ENCODE measurements around the gene TFB2M. TPM values are rescaled to one million over a fixed set of nuclear protein-coding genes. Genes with fewer than 3 reads are reported as not detected.

Gene TFB2M
- total RNA-seq, 8 experiments from 2014 or later: 12.0 to 25.5 (median 18.3) TPM

- no peak for ATAC-seq (replicated peaks in 6 of 8)
- no peak overlapping the region for H3K4me3 ChIP-seq
- no peak overlapping the region for H3K27ac ChIP-seq
- no peaks in the 10 kb centered on the region for H3K4me1 ChIP-seq (replicated peaks in 1 of 2)
- in situ Hi-C loops (cut with MboI; ENCODE audit: low pct_unique_long_range_greater_than_20kb in 2 of 9, low sequenced_read_pairs in 9 of 9, unreplicated experiment in 9 of 9): no loop called here
- WGBS, 10 experiments: 77 to 100% (median 94%) methylated on average over 1 to 3 of the region's 3 CpGs
Observed at GRCh38 chr1:246537887-246538286, 28.2 kb downstream of the TFB2M start.

DNA sequence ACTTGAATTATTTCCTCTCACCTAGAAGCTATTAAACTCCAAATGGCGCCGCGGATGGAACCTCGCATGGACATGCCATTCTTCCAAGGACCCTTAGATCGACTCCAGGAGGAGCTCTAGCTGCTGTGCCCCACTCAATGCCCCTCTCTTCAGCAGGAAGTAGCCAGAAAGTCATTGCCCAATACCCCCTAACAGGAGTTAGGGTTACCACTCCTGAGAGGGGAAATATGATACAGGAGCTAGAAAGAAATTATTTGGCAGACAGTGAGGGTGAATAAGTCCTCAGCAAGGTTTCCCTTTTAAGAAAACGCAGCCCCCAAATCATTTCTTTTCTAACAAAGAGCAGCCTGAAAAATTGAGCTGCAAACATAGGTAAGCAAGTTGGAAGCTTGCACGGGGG, 28.6 kb downstream of the TFB2M start:
- Histone ChIP-seq H3K27ac (no peak overlapping the region), H3K4me3 (no peak overlapping the region), H3K4me1 (replicated peaks in 1 of 2) (no peaks in the 10 kb centered on the region)
- 80 to 92% (median 82%) methylated on average over 1 to 7 of the region's 7 CpGs for WGBS, 10 experiments
- in situ Hi-C loops (cut with MboI; ENCODE audit: low pct_unique_long_range_greater_than_20kb in 2 of 9, low sequenced_read_pairs in 9 of 9, unreplicated experiment in 9 of 9): no loop called here
- no peak for ATAC-seq (replicated peaks in 6 of 8)

DNA sequence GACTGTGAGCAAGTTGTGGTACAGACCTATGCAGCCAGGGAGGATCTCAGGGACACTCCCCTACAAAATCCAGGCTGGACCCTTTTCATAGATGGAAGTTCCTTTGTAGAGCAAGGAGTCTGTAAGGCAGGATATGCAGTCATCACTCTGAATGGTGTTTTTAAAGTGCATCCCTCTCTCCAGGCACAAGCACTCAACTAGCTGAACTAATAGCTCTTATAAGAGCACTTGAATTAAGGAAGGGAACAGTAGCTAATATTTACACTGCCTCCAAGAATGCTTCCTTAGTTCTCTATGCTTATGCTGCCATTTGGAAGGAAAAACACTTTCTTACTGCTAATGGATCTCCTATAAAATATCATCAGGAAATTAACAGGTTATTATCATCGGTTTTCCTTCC, 31.9 kb downstream of the TFB2M start:
- in situ Hi-C loops (cut with MboI; ENCODE audit: low pct_unique_long_range_greater_than_20kb in 2 of 9, low sequenced_read_pairs in 9 of 9, unreplicated experiment in 9 of 9): no loop called here
- no peak for ATAC-seq (replicated peaks in 6 of 8)
- no peak overlapping the region for H3K4me3 ChIP-seq
- no peak overlapping the region for H3K27ac ChIP-seq
- no peaks in the 10 kb centered on the region for H3K4me1 ChIP-seq (replicated peaks in 1 of 2)
- WGBS, 10 experiments: 14 to 89% (median 67%) methylated on average over 1 of the region's 1 CpG; no CpG with 5 or more reads in 3 of the 10 experiments

DNA sequence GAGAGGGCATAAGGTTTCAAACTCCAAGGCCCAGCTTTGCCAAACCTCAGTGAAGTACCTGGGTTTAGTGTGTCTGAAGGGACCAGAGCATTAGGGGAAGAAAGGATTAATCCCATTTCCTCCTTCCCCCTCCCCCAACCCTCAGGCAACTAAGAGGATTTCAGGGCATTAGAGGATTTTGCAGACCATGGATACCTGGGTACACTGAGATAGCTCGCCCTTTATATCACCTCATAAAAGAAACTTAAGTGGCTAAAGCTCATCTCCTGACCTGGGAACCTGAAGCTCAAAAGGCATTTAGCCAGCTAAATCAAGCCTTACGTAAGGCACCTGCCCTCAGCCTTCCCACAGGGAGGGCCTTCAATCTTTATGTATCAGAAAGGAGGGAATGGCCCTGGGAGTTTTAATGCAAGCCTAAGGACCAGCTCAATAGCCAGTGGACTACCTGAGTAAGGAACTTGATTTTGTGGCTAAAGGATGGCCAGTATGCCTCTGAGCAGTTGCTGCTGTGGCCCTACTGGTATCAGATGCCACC, 32.6 kb downstream of the TFB2M start:
- WGBS, 10 experiments: 20 to 100% (median 68%) methylated on average over 1 to 2 of the region's 2 CpGs; no CpG with 5 or more reads in 2 of the 10 experiments

GRCh38 chr1:246532519-246532918, 33.5 kb downstream of the TFB2M start:
- Histone ChIP-seq H3K27ac (no peak overlapping the region), H3K4me1 (replicated peaks in 1 of 2) (no peaks in the 10 kb centered on the region), H3K4me3 (no peak overlapping the region)
- ATAC-seq (replicated peaks in 6 of 8): peak in 1 of 8 experiments; percentile 44
- in situ Hi-C loops (cut with MboI; ENCODE audit: low pct_unique_long_range_greater_than_20kb in 2 of 9, low sequenced_read_pairs in 9 of 9, unreplicated experiment in 9 of 9): no loop called here
- 0 to 50% (median 29%) methylated on average over 1 of the region's 1 CpG; no CpG with 5 or more reads in 6 of the 10 experiments for WGBS, 10 experiments

More for the DNA sequence above, 32.6 kb downstream of the TFB2M start:
- in situ Hi-C loops (cut with MboI; ENCODE audit: low pct_unique_long_range_greater_than_20kb in 2 of 9, low sequenced_read_pairs in 9 of 9, unreplicated experiment in 9 of 9): no loop called here
- Histone ChIP-seq H3K4me1 (replicated peaks in 1 of 2) (no peaks in the 10 kb centered on the region), H3K27ac (no peak overlapping the region), H3K4me3 (no peak overlapping the region)
- ATAC-seq (replicated peaks in 6 of 8): no peak

DNA sequence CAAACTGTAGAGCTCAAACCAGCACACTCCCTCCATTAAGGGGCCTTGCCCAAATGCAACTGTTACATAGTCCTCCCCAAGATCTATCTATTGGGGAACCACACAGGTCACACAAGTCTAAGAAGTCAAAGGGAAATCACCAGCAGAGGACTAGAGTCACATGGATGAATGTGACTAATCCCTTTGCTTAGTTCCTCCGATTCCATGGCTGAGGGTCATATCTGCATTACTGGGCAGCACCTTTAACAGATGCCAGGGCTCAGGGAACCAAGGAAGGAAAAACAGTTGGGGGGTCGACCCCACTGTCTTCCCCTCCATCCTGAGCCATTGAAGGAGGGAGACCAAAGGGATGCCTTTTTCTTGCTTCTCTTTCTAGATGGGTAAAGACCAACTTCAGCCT, 35.6 kb downstream of the TFB2M start:
- H3K4me3 ChIP-seq: no peak overlapping the region
- in situ Hi-C loops (cut with MboI; ENCODE audit: low pct_unique_long_range_greater_than_20kb in 2 of 9, low sequenced_read_pairs in 9 of 9, unreplicated experiment in 9 of 9): no loop called here
- no peak for ATAC-seq (replicated peaks in 6 of 8)
- no peaks in the 10 kb centered on the region for H3K4me1 ChIP-seq (replicated peaks in 1 of 2)
- no peak overlapping the region for H3K27ac ChIP-seq
- WGBS, 10 experiments: 0 to 89% (median 58%) methylated on average over 1 to 2 of the region's 2 CpGs; no CpG with 5 or more reads in 2 of the 10 experiments

DNA sequence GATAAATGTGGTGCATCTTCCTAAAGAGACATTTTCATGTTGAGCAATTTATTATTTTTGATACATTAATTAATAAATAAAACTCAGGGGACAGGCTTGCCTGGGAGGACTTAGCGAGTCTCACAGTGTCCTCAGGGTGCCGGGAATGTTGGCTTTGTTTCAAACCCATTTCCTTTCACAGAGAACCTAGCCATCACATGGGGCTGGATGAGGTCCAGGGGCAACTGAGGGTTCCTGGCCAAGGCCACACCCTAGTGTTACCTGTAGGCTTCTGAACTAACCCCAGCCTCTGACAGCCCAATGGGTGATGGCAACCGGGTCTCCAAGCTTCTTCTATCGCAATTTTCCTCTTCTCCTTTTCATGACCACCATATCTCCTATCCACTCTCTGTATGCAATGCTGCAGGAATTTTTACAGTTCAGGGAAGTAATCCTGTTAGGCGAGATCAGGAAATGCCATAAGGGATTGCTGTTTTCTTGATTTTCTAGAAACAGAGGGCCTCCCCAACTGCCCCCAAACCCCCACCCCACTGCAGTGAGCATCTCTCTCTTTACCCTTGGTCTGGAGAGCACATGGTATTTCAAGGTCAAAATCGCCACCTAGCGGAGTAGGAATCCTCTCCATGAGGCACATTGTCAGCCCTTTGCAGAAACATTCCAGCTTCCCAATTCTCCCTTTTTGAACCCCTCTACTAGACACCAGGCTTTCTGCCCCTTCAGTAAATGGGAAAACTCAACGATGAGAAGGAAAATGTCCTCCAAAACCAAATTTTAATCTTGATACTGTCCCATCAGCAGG, 36.9 kb downstream of the TFB2M start:
- Histone ChIP-seq H3K4me3 (no peak overlapping the region), H3K4me1 (replicated peaks in 1 of 2) (no peaks in the 10 kb centered on the region), H3K27ac (no peak overlapping the region)
- 13 to 83% (median 71%) methylated on average over 1 to 7 of the region's 8 CpGs; no CpG with 5 or more reads in 2 of the 10 experiments for WGBS, 10 experiments
- in situ Hi-C loops (cut with MboI; ENCODE audit: low pct_unique_long_range_greater_than_20kb in 2 of 9, low sequenced_read_pairs in 9 of 9, unreplicated experiment in 9 of 9): no loop called here
- no peak for ATAC-seq (replicated peaks in 6 of 8)

DNA sequence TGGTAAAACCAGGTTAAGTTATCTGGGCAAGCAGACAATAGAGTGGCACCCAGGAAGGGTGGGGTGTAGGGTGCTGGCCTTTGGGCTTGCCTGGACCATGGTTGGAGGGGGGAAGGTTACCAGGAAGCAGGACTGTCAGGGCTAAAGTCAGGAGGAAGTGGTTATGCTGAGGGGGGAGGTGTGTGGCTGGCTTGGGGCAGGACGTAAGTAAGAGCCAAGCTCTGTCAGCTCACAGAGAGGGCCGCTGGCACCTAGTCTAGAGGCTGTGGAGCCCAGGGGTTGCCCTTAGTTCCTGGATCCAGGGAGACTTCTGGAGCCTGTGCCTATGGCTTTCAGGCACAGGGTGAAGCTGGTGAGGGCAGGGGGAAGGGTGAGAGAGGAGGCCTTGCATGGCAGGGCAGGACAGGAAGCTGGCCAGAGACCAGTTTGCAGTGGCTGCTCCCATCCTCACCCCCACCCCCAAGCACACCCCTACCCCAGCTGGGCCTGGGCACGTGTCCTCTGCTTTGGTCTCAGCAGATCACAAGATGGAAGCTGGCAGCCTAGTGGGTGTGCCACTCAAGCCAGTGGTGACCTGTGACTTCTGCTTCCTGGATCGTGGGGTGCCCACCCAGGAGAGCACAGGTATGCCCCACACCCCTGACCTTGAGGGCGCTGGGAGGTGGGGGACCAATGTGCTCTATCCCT, 38.5 kb downstream of the TFB2M start:
- 0 to 80% (median 39%) methylated on average over 1 to 4 of the region's 5 CpGs; no CpG with 5 or more reads in 4 of the 10 experiments for WGBS, 10 experiments
- in situ Hi-C loops (cut with MboI; ENCODE audit: low pct_unique_long_range_greater_than_20kb in 2 of 9, low sequenced_read_pairs in 9 of 9, unreplicated experiment in 9 of 9): no loop called here
- no peak for ATAC-seq (replicated peaks in 6 of 8)

GRCh38 chr1:246526915-246527314, 39.1 kb downstream of the TFB2M start:
- ATAC-seq (replicated peaks in 6 of 8): peak in 1 of 8 experiments; percentile 25
- Histone ChIP-seq H3K27ac (no peak overlapping the region), H3K4me3 (no peak overlapping the region), H3K4me1 (replicated peaks in 1 of 2) (no peaks in the 10 kb centered on the region)
- 62 to 100% (median 69%) methylated on average over 1 to 7 of the region's 7 CpGs; no CpG with 5 or more reads in 6 of the 10 experiments for WGBS, 10 experiments
- in situ Hi-C loops (cut with MboI; ENCODE audit: low pct_unique_long_range_greater_than_20kb in 2 of 9, low sequenced_read_pairs in 9 of 9, unreplicated experiment in 9 of 9): no loop called here

More for the DNA sequence above, 38.5 kb downstream of the TFB2M start:
- H3K4me3 ChIP-seq: no peak overlapping the region
- H3K27ac ChIP-seq: no peak overlapping the region
- H3K4me1 ChIP-seq (replicated peaks in 1 of 2): no peaks in the 10 kb centered on the region

DNA sequence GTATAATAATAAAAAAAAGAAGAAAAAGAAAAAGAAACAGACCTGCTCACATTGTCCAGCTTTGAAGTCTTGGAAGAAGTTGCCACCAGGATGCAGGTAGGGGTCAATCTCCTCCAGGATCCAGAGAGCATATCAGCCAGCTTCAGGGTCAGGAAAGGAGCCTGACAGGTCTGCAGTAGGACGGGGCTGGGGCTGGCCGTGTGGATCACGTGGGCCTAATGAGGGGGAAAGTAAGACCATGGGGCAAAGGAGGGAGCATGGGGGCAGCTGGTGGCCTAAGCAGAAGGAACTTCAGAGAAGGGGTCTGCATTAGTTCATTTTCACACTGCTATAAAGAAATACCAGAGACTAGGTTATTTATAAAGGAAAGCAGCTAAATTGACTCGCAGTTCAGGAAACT, 39.7 kb downstream of the TFB2M start:
- H3K4me1 ChIP-seq (replicated peaks in 1 of 2): no peaks in the 10 kb centered on the region
- no peak overlapping the region for H3K4me3 ChIP-seq
- ATAC-seq (replicated peaks in 6 of 8): no peak
- in situ Hi-C loops (cut with MboI; ENCODE audit: low pct_unique_long_range_greater_than_20kb in 2 of 9, low sequenced_read_pairs in 9 of 9, unreplicated experiment in 9 of 9): no loop called here
- no peak overlapping the region for H3K27ac ChIP-seq
- 60 to 100% (median 100%) methylated on average over 1 to 3 of the region's 4 CpGs; no CpG with 5 or more reads in 5 of the 10 experiments for WGBS, 10 experiments

GRCh38 chr1:246519514-246519913, 46.5 kb downstream of the TFB2M start:
- no peak for ATAC-seq (replicated peaks in 6 of 8)
- in situ Hi-C loops (cut with MboI; ENCODE audit: low pct_unique_long_range_greater_than_20kb in 2 of 9, low sequenced_read_pairs in 9 of 9, unreplicated experiment in 9 of 9): no loop called here
- 83 to 100% methylated on average over 1 of the region's 1 CpG; no CpG with 5 or more reads in 8 of the 10 experiments for WGBS, 10 experiments
- Histone ChIP-seq H3K4me3 (no peak overlapping the region), H3K27ac (no peak overlapping the region), H3K4me1 (replicated peaks in 1 of 2) (no peaks in the 10 kb centered on the region)

- no peak for ATAC-seq (replicated peaks in 6 of 8)
- in situ Hi-C loops (cut with MboI; ENCODE audit: low pct_unique_long_range_greater_than_20kb in 2 of 9, low sequenced_read_pairs in 9 of 9, unreplicated experiment in 9 of 9): no loop called here
- Histone ChIP-seq H3K4me1 (replicated peaks in 1 of 2) (no peaks in the 10 kb centered on the region), H3K27ac (no peak overlapping the region), H3K4me3 (no peak overlapping the region)
- WGBS, 10 experiments: 0 to 90% (median 73%) methylated on average over 1 to 11 of the region's 17 CpGs; no CpG with 5 or more reads in 3 of the 10 experiments
Observed at GRCh38 chr1:246518456-246519205, 47.4 kb downstream of the TFB2M start.

GRCh38 chr1:246517391-246517790, 48.7 kb downstream of the TFB2M start:
- WGBS, 10 experiments: 49 to 100% (median 72%) methylated on average over 1 to 7 of the region's 7 CpGs; no CpG with 5 or more reads in 5 of the 10 experiments
- no peak for ATAC-seq (replicated peaks in 6 of 8)
- in situ Hi-C loops (cut with MboI; ENCODE audit: low pct_unique_long_range_greater_than_20kb in 2 of 9, low sequenced_read_pairs in 9 of 9, unreplicated experiment in 9 of 9): no loop called here
- no peak overlapping the region for H3K27ac ChIP-seq
- no peaks in the 10 kb centered on the region for H3K4me1 ChIP-seq (replicated peaks in 1 of 2)
- no peak overlapping the region for H3K4me3 ChIP-seq

Data from motor neuron (in vitro differentiated cells).